COLO668 (cell line): ENCODE measurements around the gene AUTS2.

ENCODE experiments used
- DNase-seq: peaks from one replicate; lab custom pipeline; 2025; ENCODE audit not compliant: unreplicated experiment; lab: John Stamatoyannopoulos, UW

The AUTS2 gene

GRCh38 chr7:70738151-70738885, 1140.0 kb downstream of the AUTS2 start:
- DNase-seq, result no peak

- no peak for DNase-seq
Measured at GRCh38 chr7:70739646-70740210, 1141.5 kb downstream of the AUTS2 start.

GRCh38 chr7:70741666-70742065, 1143.4 kb downstream of the AUTS2 start:
- no peak for DNase-seq

DNA sequence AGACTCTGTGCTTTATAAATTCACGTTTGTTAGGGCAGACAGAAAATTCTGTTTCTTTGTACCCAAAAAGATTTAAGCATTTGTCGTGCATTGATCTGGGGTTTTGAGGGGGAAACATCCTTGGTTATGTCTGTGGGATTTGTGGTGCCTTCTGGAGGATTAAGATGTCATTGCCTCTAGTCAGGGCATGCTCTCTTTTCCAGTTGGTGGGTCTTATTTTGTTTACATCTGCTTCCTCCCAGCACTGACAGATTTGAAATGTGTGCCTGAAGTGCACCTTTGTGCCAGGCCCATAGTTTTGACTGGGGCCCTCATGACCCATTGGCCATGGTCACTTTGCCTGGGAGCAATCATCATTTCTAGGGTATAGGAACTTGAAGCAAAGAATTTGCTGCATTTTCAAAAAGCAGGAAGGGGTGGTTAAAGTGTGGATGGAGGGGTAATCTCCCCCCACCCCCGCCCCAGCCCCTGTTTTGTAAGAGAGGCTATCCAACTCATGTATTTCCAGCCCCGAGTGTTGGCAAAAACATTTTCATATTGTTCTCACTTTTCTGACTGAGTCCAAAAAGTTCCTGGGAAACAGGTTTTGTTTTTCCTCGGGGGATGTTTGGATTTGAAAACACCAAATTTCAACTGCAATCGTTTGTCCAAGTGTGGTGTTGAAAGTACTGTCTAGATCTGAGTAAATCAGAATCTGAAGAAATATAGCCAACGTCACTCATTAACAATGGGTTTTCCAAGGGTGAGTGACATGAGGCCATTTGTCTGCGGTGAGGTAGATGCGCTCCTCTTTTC, 1145.5 kb downstream of the AUTS2 start:
- no peak for DNase-seq

DNA sequence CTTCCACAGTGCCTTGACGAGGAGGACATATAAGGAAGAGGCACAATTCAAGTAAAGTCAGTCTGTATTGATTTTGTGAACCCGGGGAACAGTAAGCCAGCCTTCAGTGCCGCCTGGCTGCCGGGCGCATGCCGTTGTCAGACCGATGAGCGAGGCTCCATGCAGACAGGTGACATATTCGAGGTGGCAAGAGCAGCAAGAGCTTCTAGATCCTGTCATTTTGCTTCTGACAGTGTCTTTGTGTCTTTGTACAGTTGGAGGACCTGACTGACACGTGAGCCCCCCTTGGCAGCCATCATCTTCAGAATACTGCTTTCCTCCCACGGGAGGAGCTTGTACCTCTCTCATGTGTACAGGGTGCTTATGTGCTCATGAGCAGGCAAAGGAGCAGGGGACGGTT, 1146.2 kb downstream of the AUTS2 start:
- DNase-seq, result no peak

DNA sequence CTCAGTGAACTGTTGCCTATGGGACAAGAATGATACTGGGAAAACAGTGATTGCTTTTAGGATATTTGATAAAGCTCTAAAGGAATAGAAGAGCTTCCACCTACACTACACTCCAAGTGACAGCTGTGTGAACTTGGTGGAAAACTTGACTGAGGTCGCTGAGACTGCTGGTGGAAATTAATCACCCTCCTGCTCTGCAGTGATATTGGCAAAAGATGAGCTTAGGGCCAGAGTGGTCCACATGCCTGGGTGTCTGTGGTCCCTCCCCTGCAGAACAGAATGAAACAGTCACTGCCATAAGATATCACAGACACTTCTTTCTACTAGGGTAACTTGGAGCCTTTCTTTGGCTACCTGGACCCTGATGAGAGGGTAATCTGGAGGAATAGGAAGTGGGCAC, 1151.6 kb downstream of the AUTS2 start:
- DNase-seq, result no peak

DNA sequence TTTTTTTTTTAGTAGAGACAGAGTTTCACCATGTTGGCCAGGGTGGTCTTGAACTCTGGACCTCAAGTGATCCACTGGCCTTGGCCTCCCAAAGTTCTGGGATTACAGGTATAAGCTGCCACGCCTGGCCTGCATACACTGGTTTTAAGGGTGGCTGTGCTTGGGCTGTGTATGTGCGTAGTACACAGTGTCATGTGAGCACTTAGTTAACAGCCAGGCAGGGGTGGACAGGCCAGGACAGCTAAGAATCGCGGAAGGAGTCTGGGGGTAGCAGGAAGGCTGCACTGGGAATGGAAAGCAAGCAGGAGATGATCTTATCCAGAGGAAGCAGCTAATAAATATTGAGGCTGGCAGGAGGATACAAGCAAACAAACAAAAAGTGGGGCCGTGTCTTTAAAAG, 1153.6 kb downstream of the AUTS2 start:
- no peak for DNase-seq

- no peak for DNase-seq
Measured at GRCh38 chr7:70752794-70753241, 1154.5 kb downstream of the AUTS2 start.

DNA sequence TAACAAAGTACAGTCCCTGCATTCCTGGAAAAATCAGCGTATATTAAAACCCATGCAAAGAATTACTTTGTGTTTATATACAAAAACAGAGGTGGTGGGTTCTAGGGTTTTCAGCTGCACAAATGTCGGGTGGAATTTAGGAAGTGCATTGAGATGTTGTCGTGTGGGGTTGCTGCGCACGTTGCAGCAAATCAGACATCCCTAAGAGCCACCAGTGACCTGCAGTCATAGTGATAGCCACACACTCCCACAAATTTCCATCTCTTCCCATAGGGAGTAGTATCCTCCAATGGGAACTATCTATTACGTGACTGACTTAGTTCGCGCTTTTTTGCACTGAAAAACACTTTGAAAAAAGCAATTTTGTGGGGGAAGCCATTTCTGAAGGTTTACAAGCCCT, 1158.5 kb downstream of the AUTS2 start:
- no peak for DNase-seq

DNA sequence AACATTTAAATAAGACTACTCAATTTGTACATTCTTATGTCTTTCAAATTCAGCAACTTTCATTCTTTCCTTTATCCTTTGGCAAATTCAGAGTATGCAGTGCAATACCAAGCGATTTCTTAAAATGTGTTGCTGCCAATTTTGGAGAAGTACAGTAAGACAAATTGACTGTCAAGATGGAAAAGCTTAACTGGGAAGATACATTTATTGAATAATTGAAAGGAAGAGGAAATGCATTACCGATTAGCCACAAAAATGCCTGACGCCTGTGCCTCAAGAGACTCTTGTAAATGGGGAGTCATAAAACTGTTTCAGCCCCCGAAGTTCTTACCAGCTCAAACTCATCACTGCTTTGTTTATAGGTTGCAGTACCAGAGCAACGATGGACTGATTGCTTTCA, 1160.4 kb downstream of the AUTS2 start:
- DNase-seq, result no peak

- no peak for DNase-seq
Measured at GRCh38 chr7:70759674-70760073, 1161.4 kb downstream of the AUTS2 start.

- DNase-seq, result no peak
Measured at GRCh38 chr7:70761711-70762328, 1163.5 kb downstream of the AUTS2 start.

DNA sequence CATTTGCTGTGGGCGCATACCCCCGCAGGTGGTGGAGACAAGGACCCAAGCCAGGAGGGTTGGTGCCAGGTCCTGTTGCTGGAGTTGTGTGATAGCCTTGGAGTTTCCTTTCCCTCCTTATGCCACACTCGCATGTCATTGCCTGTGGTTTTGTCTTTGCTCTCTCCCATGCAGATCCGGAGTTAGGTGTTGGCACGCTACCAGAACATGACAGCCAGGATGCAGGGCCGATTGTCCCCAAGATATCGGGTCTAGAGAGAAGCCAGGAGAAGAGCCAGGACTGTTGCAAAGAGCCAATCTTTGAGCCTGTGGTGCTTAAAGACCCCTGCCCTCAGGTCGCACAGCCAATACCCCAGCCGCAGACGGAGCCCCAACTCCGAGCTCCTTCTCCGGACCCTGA, 1164.4 kb downstream of the AUTS2 start:
- DNase-seq, result no peak

- DNase-seq, result no peak
Measured at GRCh38 chr7:70763961-70764691, 1165.9 kb downstream of the AUTS2 start.

DNA sequence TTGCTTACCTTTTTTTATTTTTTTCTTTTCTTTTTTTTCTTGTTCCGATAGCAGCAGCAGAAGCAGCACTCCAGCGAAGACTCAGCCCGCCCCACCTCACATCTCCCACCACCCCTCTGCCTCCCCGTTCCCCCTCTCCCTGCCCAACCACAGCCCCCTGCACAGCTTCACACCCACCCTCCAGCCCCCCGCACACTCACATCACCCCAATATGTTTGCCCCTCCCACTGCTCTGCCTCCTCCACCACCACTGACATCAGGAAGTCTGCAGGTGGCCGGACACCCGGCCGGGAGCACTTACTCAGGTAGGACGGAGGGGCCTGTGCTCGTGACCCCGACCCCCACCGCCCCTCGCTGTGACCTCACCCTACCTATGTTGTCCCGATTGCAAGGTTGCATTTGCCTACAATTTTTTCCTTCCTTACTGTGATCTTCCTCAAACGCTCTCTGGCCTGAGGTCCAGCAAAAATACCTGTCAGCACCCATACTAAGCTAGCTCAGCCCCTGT, 1166.5 kb downstream of the AUTS2 start:
- DNase-seq, result no peak

- no peak for DNase-seq
Measured at GRCh38 chr7:70765651-70766050, 1167.4 kb downstream of the AUTS2 start.

GRCh38 chr7:70766109-70766508, 1167.8 kb downstream of the AUTS2 start:
- no peak for DNase-seq

GRCh38 chr7:70766694-70767093, 1168.4 kb downstream of the AUTS2 start:
- DNase-seq, result no peak

- no peak for DNase-seq
Measured at GRCh38 chr7:70770154-70770553, 1171.9 kb downstream of the AUTS2 start.

DNA sequence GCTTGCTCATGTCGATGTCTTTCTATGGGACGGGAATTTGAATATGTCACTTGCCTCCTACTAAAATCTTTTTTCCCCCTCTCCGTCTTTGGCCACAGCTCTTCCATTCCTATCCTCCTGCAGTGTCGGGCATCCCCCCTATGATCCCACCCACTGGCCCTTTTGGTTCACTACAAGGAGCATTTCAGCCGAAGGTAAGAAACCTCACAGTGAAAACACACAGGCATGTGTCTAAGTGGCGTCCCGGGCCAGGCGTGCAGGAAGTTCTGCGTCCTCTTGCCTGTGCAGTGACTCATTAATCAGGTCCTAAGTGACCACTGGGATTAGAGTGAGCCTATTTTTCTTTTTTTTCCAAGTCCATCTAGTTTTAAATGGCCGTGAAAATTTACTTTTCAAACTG, 1173.2 kb downstream of the AUTS2 start:
- no peak for DNase-seq

DNA sequence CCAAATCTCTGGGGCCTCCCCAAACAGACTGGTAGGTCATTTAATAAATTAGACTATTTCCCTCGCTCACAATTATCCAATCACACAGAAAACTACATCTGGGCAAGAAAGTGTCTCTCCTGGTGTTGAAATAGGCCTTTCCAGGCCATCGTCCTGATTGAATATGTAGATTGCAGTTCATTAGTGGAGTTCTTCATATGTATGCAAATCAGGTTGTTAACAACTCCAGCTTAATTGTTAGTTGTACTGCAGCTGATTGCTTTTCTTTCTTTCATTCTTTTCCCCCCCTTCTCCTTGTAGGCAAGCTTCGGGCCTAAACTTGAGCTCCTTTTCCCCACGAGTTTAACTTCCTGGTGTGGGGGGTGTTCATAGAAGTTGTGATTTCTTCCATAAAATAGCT, 1174.6 kb downstream of the AUTS2 start:
- no peak for DNase-seq
